ENCODE measurements around the gene COL9A1.

- TF ChIP-seq, protein P1, sequence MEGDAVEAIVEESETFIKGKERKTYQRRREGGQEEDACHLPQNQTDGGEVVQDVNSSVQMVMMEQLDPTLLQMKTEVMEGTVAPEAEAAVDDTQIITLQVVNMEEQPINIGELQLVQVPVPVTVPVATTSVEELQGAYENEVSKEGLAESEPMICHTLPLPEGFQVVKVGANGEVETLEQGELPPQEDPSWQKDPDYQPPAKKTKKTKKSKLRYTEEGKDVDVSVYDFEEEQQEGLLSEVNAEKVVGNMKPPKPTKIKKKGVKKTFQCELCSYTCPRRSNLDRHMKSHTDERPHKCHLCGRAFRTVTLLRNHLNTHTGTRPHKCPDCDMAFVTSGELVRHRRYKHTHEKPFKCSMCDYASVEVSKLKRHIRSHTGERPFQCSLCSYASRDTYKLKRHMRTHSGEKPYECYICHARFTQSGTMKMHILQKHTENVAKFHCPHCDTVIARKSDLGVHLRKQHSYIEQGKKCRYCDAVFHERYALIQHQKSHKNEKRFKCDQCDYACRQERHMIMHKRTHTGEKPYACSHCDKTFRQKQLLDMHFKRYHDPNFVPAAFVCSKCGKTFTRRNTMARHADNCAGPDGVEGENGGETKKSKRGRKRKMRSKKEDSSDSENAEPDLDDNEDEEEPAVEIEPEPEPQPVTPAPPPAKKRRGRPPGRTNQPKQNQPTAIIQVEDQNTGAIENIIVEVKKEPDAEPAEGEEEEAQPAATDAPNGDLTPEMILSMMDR (IDR thresholded peaks at IDR 0.05; ENCODE audit: poor library complexity), result no peak
- TF ChIP-seq EZH2 (IDR thresholded peaks at IDR 0.05; ENCODE audit: borderline replicate concordance), result no peak
Observed at GRCh38 chr6:70208235-70208790, 94.6 kb downstream of the COL9A1 start.

Measured in hepatocyte (in vitro differentiated cells).